SK-N-SH (cell line): ENCODE results near the gene STIM2. TPM values are rescaled to one million over a fixed set of nuclear protein-coding genes. Genes with fewer than 3 reads are reported as not detected.

ENCODE experiments used
- CTCF ChIA-PET: fragments of 300-600, 350-600 bp; formaldehyde crosslinking; extraction: SDS; loops from one replicate; lab custom pipeline; 2021; lab: Yijun Ruan, JAX
- POLR2A ChIA-PET: fragments of 350-600 bp; sonication (Branson Sonifier 250); formaldehyde crosslinking; extraction: SDS; loops from one replicate; lab custom pipeline; 2020; ENCODE audit warnings: antibody characterized with exemption, inconsistent platforms; lab: Yijun Ruan, JAX
- DNase-seq: peaks from one replicate; pipeline ENCODE4 v3.0.0; 2012
- H2AFZ ChIP-seq: fragments of 200-600 bp; sonication (generic); 2 replicates; pipeline ENCODE4 v1.8.1; 2016; ENCODE audit warnings: antibody characterized with exemption, mild to moderate bottlenecking, low read depth
- H3F3A ChIP-seq: fragments of 200-600 bp; sonication (generic); replicated peaks from 2 replicates; pipeline ENCODE3; 2016; ENCODE audit warnings: antibody characterized with exemption, mild to moderate bottlenecking; ENCODE audit not compliant: insufficient read depth
- H3K27ac ChIP-seq, 2 experiments: fragments of 200-500 bp in 1 of 2; fragments of 200-600 bp in 1 of 2; sonication (Bioruptor generic) in 1 of 2; sonication (generic), shearing (Covaris generic) in 1 of 2; 2 replicates each; pipeline versions ENCODE4 v1.5.1 to v1.6.1; 2014 to 2016; ENCODE audit warnings: low read depth in 2 of 2, inconsistent platforms in 1 of 2, low read length in 1 of 2, mild to moderate bottlenecking in 1 of 2, mixed read lengths in 1 of 2
- H3K27me3 ChIP-seq: fragments of 200-600 bp; sonication (generic), shearing (Covaris generic); 2 replicates; pipeline ENCODE4 v1.6.1; 2016; ENCODE audit warnings: mixed run types; ENCODE audit not compliant: insufficient read depth
- H3K36me3 ChIP-seq, 2 experiments: fragments of 200-500 bp in 1 of 2; fragments of 200-600 bp in 1 of 2; sonication (Bioruptor generic) in 1 of 2; sonication (generic) in 1 of 2; replicated peaks in 1 of 2; 2 replicates each; pipeline versions ENCODE3 to v1.5.1; 2014 to 2016; ENCODE audit warnings: low read length in 1 of 2, mild to moderate bottlenecking in 1 of 2; ENCODE audit not compliant: insufficient read depth in 2 of 2, control insufficient read depth in 1 of 2
- H3K4me1 ChIP-seq, 2 experiments: fragments of 200-500 bp in 1 of 2; fragments of 200-600 bp in 1 of 2; sonication (Bioruptor generic) in 1 of 2; sonication (generic), shearing (Covaris generic) in 1 of 2; 2 replicates each; pipeline versions ENCODE4 v1.5.1 to v1.6.1; 2014 to 2016; ENCODE audit warnings: low read depth in 1 of 2, low read length in 1 of 2, mixed run types in 1 of 2; ENCODE audit not compliant: insufficient read depth in 2 of 2, control insufficient read depth in 1 of 2
- H3K4me2 ChIP-seq: fragments of 200-600 bp; sonication (generic), shearing (Covaris generic); 2 replicates; pipeline ENCODE4 v1.6.1; 2017; ENCODE audit warnings: mixed run types
- H3K4me3 ChIP-seq, 2 experiments: fragments of 200-500 bp in 1 of 2; fragments of 200-600 bp in 1 of 2; sonication (Bioruptor generic) in 1 of 2; sonication (generic), shearing (Covaris generic) in 1 of 2; 2 replicates each; pipeline versions ENCODE4 v1.5.1 to v1.8.1; 2014 to 2016; ENCODE audit warnings: low read depth in 2 of 2, inconsistent platforms in 1 of 2, low read length in 1 of 2, mild to moderate bottlenecking in 1 of 2, mixed read lengths in 1 of 2, moderate library complexity in 1 of 2
- H3K79me2 ChIP-seq: fragments of 200-600 bp; sonication (generic); 2 replicates; pipeline ENCODE4 v1.8.1; 2017; ENCODE audit warnings: mild to moderate bottlenecking; ENCODE audit not compliant: insufficient read depth
- H3K9ac ChIP-seq: fragments of 200-600 bp; sonication (generic); 2 replicates; pipeline ENCODE4 v1.6.1; 2017; ENCODE audit warnings: mixed run types
- H3K9me2 ChIP-seq: fragments of 200-600 bp; sonication (generic); 2 replicates; pipeline ENCODE4 v1.6.1; 2017; ENCODE audit warnings: mixed run types
- H3K9me3 ChIP-seq: fragments of 200-600 bp; sonication (generic); 2 replicates; pipeline ENCODE4 v1.6.1; 2017; ENCODE audit warnings: mixed run types, mild to moderate bottlenecking, moderate library complexity
- H4K20me1 ChIP-seq: fragments of 200-600 bp; sonication (generic); 2 replicates; pipeline ENCODE4 v1.6.1; 2017; ENCODE audit warnings: mild to moderate bottlenecking, mixed run types; ENCODE audit not compliant: insufficient read depth
- ELF1 ChIP-seq: IDR thresholded peaks from 2 replicates; pipeline ENCODE4 v1.4.0; 2012
- EP300 ChIP-seq, 2 experiments: IDR thresholded peaks; 2 replicates each; pipeline versions ENCODE4 v1.4.0 to v1.6.1; 2012; ENCODE audit warnings: borderline replicate concordance in 1 of 2, low read depth in 1 of 2, low read length in 1 of 2
- FOSL2 ChIP-seq: IDR thresholded peaks from 2 replicates; pipeline ENCODE4 v1.4.0; 2012; ENCODE audit warnings: low read depth, mild to moderate bottlenecking, moderate library complexity, borderline replicate concordance
- IRF3 ChIP-seq: fragments of 150-350 bp; IDR thresholded peaks from 2 replicates; pipeline ENCODE4 v1.6.1; 2016; ENCODE audit warnings: mild to moderate bottlenecking, low read depth, low read length
- JUND ChIP-seq: IDR thresholded peaks from 2 replicates; pipeline ENCODE4 v1.4.0; 2012
- MEF2A ChIP-seq: IDR thresholded peaks from 2 replicates; pipeline ENCODE4 v1.4.0; 2012; ENCODE audit warnings: low read depth, borderline replicate concordance
- MXI1 ChIP-seq: IDR thresholded peaks from 2 replicates; pipeline ENCODE4 v1.6.1; 2012; ENCODE audit warnings: mild to moderate bottlenecking, low read depth, low read length, improper control_type of control experiment
- NFIC ChIP-seq: IDR thresholded peaks from 2 replicates; pipeline ENCODE4 v1.4.0; 2012; ENCODE audit warnings: borderline replicate concordance
- NRF1 ChIP-seq: IDR thresholded peaks from 2 replicates; pipeline ENCODE4 v1.6.1; 2012; ENCODE audit warnings: low read depth, mild to moderate bottlenecking, low read length
- PBX3 ChIP-seq: IDR thresholded peaks from 2 replicates; pipeline ENCODE4; 2012
- POLR2AphosphoS5 ChIP-seq: IDR thresholded peaks from 2 replicates; pipeline ENCODE4 v1.6.1; 2012; ENCODE audit warnings: low read depth, low read length
- SIN3A ChIP-seq: IDR thresholded peaks from 2 replicates; pipeline ENCODE4 v1.6.1; 2012; ENCODE audit warnings: low read depth, mild to moderate bottlenecking, low read length, moderate library complexity, borderline replicate concordance
- TAF1 ChIP-seq: IDR thresholded peaks from 2 replicates; pipeline ENCODE4 v1.6.1; 2012; ENCODE audit warnings: low read depth, mild to moderate bottlenecking, low read length, moderate library complexity, borderline replicate concordance
- YY1 ChIP-seq: IDR thresholded peaks from 2 replicates; pipeline ENCODE4 v1.4.0; 2012; ENCODE audit warnings: low read depth, mild to moderate bottlenecking
- WGBS: methylation state at CpG from one replicate; pipeline ENCODE4 v1.1.6; 2017; ENCODE audit warnings: low lambda C conversion rate; 5-methylcytosine and 5-hydroxymethylcytosine counted together
- polyA plus RNA-seq, 3 experiments: library from polyadenylated mRNA; depleted of rRNA; stranded (reverse); fragments of >200 nt; gene quantifications; 2 replicates each; pipeline ENCODE4 v1.2.3, GENCODE V29; 2012

Gene STIM2
- polyA plus RNA-seq, 1 of the 3 experiments (the other 2 are of a cell fraction), result 14.7 TPM

GRCh38 chr4:26912810-26913209, 52.2 kb downstream of the STIM2 start:
- DNase-seq, result no peak
- no peak overlapping the region for H3K4me3 ChIP-seq
- H4K20me1 ChIP-seq, result no peaks in the 10 kb centered on the region
- TF ChIP-seq NFIC (no peak), EP300 (IDR thresholded peaks at IDR 0.05; ENCODE audit: borderline replicate concordance in 1 of 2, low read depth in 1 of 2, low read length in 1 of 2) (no peak), IRF3 (no peak), TAF1 (no peak), POLR2AphosphoS5 (no peak), YY1 (no peak), MEF2A (no peak), MXI1 (no peak), PBX3 (no peak), NRF1 (no peak), SIN3A (no peak), FOSL2 (no peak)
- TF ChIP-seq, all 33 proteins: peak for 0
- peaks cover 0 to 14% of the 10 kb centered on the region in 2 experiments; a peak in 2 of 4 replicates for H3K4me1 ChIP-seq
- no peak overlapping the region for H2AFZ ChIP-seq
- H3K9me3 ChIP-seq, result no peaks in the 10 kb centered on the region
- no peak overlapping the region for H3K27ac ChIP-seq
- peaks cover 5% of the 10 kb centered on the region; the same call in 1 of the 2 replicates for H3K79me2 ChIP-seq
- no peak overlapping the region for H3K4me2 ChIP-seq
- H3K9me2 ChIP-seq, result no peaks in the 10 kb centered on the region
- H3K27me3 ChIP-seq, result no peaks in the 10 kb centered on the region
- H3K36me3 ChIP-seq, result no peaks in the 10 kb centered on the region
- ChIA-PET CTCF (interaction anchor here (1.5 kb wide), 1 partner anchor 26 kb away, joined by 4 read pairs; no protein-coding TSS in a partner anchor), POLR2A (no interaction called here)
- WGBS, result 86% methylated on average over 3 of the region's 3 CpGs
- no peak overlapping the region for H3K9ac ChIP-seq
- H3F3A ChIP-seq, result no peaks in the 10 kb centered on the region

GRCh38 chr4:26916195-26916594, 55.6 kb downstream of the STIM2 start:
- Histone ChIP-seq H3K4me3 (no peak overlapping the region), H3K27me3 (no peaks in the 10 kb centered on the region), H3K9me3 (no peaks in the 10 kb centered on the region), H2AFZ (no peak overlapping the region), H3K79me2 (0 out of 2 replicates have a peak, but pooled peaks cover 5% of the 10 kb centered on the region), H3K36me3 (peaks cover 5 to 13% of the 10 kb centered on the region in 2 experiments), H3K27ac (no peak overlapping the region; a peak in 1 of 4 replicates), H3K4me2 (no peak overlapping the region), H3K9me2 (no peaks in the 10 kb centered on the region), H3K9ac (no peak overlapping the region), H4K20me1 (no peaks in the 10 kb centered on the region), H3F3A (no peaks in the 10 kb centered on the region), H3K4me1 (peaks cover 0 to 14% of the 10 kb centered on the region in 2 experiments; a peak in 2 of 4 replicates)
- CTCF ChIA-PET, result interaction anchor here (1.5 to 2.6 kb wide), 2 partner anchors 94 to 132 kb away, joined by 3 to 8 read pairs; no protein-coding TSS in a partner anchor
- POLR2A ChIA-PET, result no interaction called here
- 0% methylated on average over 1 of the region's 1 CpG for WGBS
- peak; percentile 66; the same call in 1 of the 2 replicates for TF ChIP-seq MXI1
- no peak for TF ChIP-seq ELF1
- TF ChIP-seq JUND, result no peak
- TF ChIP-seq EP300 (IDR thresholded peaks at IDR 0.05; ENCODE audit: borderline replicate concordance in 1 of 2, low read depth in 1 of 2, low read length in 1 of 2), result peak in 1 of 2 experiments; percentile 39; a peak in 2 of 4 replicates
- peak; percentile 34 for DNase-seq
